Dendritic cell treated with granulocyte-macrophage colony-stimulating factor and Interleukin-4, amounts not matched to agents 40 ng/mL and 50 ng/mL, for 4 days (primary cell): Measurements from ENCODE around the gene KLHL26.

ENCODE experiments used
- H3K27ac Mint-ChIP-seq: one replicate; pipeline ENCODE4 v1.8.0; 2022; ENCODE audit warnings: mild to moderate bottlenecking, mixed read lengths
- H3K27me3 Mint-ChIP-seq: one replicate; pipeline ENCODE4 v1.8.0; 2022; ENCODE audit warnings: mild to moderate bottlenecking, mixed read lengths
- H3K36me3 Mint-ChIP-seq: one replicate; pipeline ENCODE4 v1.8.0; 2022; ENCODE audit warnings: low read depth, mixed read lengths
- H3K4me1 Mint-ChIP-seq: one replicate; pipeline ENCODE4 v1.8.0; 2022; ENCODE audit warnings: low read depth, mixed read lengths
- H3K4me3 Mint-ChIP-seq: one replicate; pipeline ENCODE4 v1.8.0; 2022; ENCODE audit warnings: mild to moderate bottlenecking, moderate library complexity, mixed read lengths
- H3K9me3 Mint-ChIP-seq: one replicate; pipeline ENCODE4 v1.8.0; 2022; ENCODE audit warnings: mixed read lengths
- intact Hi-C: fragments of 100-400 bp; cut with micrococcal nuclease; formaldehyde crosslinking; loops from one replicate; pipeline ENCODE4 v1.15.0; 2022

KLHL26 gene

DNA sequence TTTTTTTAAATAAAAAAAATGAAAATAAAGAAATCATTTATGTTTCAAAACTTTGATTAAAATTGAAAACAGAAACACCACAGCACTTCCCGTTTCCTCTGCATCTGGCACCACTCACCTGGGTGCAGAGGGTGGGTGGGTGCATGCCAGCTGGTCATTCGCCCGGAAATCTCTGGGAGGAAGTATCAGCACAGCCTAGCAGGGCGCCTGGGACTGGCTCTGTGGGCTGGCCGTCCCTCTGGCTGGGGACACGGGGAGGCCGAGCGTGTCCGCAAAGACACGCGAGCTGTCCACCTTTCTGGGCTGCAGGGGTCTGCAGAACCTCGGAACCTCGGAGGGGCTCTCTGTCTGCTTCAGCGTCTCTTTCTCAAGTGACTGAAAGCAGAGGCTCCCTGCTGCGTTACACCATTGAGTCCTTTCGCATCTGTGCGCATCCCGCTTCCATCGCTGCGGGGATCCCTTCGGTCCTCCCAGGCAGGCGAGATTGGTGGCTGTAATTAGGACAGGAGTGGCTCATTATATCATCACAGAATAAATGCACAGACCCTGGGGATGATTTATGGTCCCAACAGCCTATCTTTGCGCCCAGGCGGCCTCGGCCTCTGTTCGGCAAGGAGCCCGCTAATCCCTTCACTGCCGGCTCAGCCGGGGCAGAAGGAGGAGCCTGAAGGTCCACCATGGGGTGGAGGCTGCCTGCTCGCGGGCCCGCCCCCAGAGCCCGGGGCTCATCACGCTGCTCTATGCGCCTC, 63.8 kb downstream of the KLHL26 start:
- Mint-ChIP-seq H3K4me3 (peak overlapping the region; percentile 74), H3K9me3 (no peaks in the 10 kb centered on the region), H3K27ac (peak overlapping the region; percentile 31), H3K36me3 (no peaks in the 10 kb centered on the region), H3K27me3 (peaks cover 3% of the 10 kb centered on the region), H3K4me1 (peaks cover 26% of the 10 kb centered on the region)
- intact Hi-C loops: no loop called here

DNA sequence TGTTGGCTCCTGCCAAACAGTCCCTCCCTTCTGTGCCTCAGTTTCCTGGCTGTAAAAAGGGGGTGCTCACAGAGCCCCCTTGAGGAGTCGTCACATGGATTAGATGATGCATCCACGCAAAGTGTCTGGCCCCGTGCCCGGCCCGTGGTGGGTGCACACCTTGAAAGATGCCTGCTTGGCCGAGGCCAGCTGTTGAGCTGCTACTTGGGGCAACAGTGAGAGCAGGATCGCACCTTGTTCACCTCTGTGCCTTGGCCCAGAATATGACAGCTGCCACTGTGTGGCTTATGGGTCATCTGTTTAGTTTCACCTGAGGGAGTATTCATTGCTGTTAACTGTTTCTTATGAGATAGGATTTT, 64.4 kb downstream of the KLHL26 start:
- intact Hi-C loops: no loop called here
- Mint-ChIP-seq H3K27ac (peak overlapping the region; percentile 31), H3K4me3 (peak overlapping the region; percentile 74), H3K36me3 (no peaks in the 10 kb centered on the region), H3K27me3 (peaks cover 3% of the 10 kb centered on the region), H3K4me1 (peaks cover 26% of the 10 kb centered on the region), H3K9me3 (no peaks in the 10 kb centered on the region)

DNA sequence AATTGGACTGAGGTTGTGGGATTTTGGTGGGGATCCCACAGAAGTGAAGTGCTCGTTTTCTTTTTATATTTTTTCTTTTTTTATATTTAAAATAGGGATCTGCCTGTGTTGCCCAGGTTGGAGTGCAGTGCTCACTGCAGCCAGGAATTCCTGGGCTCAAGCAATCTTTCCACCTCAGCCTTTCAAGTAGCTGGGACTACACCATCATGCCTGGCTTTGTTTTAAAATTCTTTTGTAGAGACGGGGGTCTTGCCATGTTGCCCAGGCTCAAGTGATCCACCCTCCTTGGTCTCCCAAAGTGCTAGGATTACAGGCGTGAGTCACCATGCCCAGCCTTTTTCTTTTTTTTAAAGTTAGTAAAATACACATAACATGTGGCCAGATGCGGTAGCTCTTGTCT, 67.2 kb downstream of the KLHL26 start:
- no peak overlapping the region for H3K27ac Mint-ChIP-seq
- intact Hi-C loops: no loop called here
- peaks cover 3% of the 10 kb centered on the region for H3K27me3 Mint-ChIP-seq
- H3K4me1 Mint-ChIP-seq: peaks cover 26% of the 10 kb centered on the region
- H3K4me3 Mint-ChIP-seq: no peak overlapping the region
- no peaks in the 10 kb centered on the region for H3K9me3 Mint-ChIP-seq
- H3K36me3 Mint-ChIP-seq: no peaks in the 10 kb centered on the region

DNA sequence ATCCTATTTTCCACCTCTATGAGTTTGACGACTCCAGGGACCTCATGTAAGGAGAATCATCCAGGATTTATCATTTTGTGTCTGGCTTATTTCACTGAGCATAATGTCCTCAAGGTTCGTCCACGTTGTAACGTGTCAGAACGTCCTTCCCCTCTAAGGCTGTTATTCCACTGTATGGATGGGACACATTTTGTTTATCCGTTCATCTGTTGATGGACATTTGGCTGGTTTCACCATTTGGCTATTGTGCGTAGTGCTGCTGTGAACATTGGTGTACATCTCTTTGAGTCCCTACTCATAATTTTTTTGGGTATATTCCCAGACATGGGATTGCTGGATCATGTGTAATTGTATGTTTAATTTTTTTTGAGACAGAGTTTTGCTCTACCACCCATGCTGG, 68.1 kb downstream of the KLHL26 start:
- H3K9me3 Mint-ChIP-seq: no peaks in the 10 kb centered on the region
- H3K27ac Mint-ChIP-seq: no peak overlapping the region
- H3K27me3 Mint-ChIP-seq: peaks cover 3% of the 10 kb centered on the region
- no peak overlapping the region for H3K4me3 Mint-ChIP-seq
- peaks cover 20% of the 10 kb centered on the region for H3K4me1 Mint-ChIP-seq
- H3K36me3 Mint-ChIP-seq: no peaks in the 10 kb centered on the region
- intact Hi-C loops: no loop called here

DNA sequence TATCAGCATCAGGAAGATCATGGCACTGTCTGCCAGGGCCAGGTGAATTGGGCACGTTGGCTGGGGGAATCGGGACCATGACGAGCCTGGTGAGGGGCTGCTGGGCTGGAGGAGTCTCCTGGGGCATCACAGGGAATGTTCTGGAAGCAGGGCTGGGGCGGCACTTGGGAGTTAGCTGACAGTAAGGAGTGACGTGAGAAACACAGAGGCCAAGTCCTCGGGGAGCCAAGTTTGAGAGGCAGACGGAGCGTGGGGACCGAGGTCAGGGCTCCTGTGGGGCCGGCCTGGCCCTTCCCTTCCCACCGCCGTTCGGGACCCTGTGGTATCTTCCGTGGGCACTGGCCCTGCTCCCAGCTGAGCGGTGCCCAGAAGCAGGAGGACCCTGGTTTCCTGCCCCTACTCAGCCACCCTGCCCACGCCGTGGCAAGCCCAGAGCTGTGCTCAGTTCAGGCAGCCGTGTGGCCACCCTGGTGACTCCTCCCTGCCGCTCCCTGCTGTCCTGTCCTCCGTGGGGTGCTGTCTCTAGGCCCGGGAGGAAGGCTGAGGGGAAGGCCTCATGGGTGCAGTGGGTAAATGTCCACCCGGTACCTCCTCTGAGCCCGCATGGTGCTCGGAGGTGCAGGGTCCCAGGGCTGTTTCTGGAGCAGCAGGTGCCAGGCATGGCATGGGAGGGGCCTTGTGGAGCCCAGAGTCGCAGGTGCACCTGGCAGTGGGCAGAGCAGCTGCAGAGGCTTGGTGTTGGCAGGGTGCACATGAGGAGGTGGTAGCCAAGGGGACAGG, 71.8 kb downstream of the KLHL26 start:
- H3K36me3 Mint-ChIP-seq: no peaks in the 10 kb centered on the region
- H3K4me1 Mint-ChIP-seq: peaks cover 7% of the 10 kb centered on the region
- no peak overlapping the region for H3K27ac Mint-ChIP-seq
- H3K27me3 Mint-ChIP-seq: no peaks in the 10 kb centered on the region
- no peak overlapping the region for H3K4me3 Mint-ChIP-seq
- H3K9me3 Mint-ChIP-seq: no peaks in the 10 kb centered on the region
- intact Hi-C loops: no loop called here

DNA sequence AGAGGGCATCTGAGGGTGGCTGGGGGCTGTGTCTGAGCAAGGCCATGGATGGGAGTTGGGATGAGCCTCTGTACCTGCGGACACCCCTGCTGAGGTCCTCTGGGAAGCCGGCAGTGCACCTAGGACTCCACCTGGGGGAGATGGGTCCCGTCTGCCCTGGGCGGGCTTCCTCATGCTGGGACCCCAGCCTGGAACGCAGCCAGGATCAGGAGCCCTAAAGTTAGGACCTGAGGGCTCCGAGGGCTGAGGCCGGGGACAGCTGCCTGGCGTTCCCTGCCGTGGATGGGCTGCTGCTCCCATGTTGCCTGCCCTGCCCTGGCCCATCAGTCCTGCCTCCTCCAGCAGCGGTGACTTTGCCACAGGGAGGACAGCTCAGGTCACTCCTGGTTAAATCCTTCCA, 72.7 kb downstream of the KLHL26 start:
- Mint-ChIP-seq H3K27ac (peak overlapping the region; percentile 57), H3K9me3 (no peaks in the 10 kb centered on the region), H3K36me3 (no peaks in the 10 kb centered on the region), H3K4me3 (no peak overlapping the region), H3K4me1 (peaks cover 7% of the 10 kb centered on the region), H3K27me3 (no peaks in the 10 kb centered on the region)
- intact Hi-C loops: no loop called here

DNA sequence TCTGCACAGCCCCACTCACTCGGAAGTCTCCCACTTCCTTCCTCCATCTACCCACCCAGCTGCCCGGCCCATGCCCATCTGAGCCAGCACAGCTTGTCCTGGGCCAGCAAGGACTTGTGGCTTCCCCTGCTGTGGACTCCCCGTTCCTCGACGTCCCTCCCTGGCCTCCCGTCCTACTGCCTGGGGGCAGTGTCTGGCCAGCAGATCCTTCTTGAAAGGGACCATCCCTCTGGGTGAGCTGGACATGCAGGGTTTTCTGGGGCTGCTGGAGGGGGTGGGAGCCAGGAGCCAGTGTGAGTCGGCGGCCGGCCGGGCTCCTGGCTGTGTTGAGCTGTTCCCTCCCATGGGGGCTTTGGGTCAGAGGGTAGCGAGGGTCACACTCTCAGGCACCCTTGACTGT, 73.4 kb downstream of the KLHL26 start:
- Mint-ChIP-seq H3K36me3 (peaks cover under 1% of the 10 kb centered on the region), H3K4me3 (no peak overlapping the region), H3K4me1 (peaks cover 7% of the 10 kb centered on the region), H3K27ac (peak overlapping the region; percentile 57), H3K9me3 (no peaks in the 10 kb centered on the region), H3K27me3 (no peaks in the 10 kb centered on the region)
- intact Hi-C loops: no loop called here

DNA sequence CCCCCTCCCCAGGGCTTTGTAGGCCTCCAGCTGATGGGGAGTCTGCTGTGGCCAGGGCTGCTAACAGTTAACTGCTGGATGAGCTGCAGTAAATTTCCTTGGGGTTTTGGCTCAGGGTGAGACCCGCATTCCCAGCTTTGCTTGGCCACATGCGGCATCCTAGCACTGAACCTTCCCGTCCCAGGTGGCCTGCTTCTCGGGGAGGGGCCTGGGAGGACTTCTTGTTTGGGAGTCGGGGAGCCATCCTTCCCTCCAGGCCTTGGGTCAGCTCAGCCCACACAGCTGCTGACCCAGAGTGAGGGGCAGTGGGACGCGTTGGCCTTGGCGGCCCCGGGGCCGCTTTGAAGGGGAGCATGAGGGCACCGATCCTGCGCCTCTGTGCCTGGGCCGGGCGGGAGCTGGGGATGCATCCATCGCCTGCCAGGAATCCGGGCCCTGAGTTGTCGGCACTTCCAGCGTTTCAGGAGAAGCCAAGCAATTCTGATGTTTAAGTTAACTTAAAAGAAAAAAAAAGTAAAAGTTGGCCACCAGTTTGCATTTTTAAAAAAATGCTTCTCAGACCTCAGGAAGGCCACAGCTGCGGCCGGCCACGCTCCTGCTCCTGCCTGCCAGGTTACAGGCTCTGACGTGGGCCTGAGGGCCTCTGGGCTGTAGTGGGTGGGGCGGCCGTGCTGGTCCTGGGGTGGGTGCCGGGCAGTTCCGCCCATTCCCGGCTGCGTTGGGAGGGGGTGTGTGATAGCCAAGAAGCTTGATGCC, 74.3 kb downstream of the KLHL26 start:
- Mint-ChIP-seq H3K4me3 (no peak overlapping the region), H3K27me3 (no peaks in the 10 kb centered on the region), H3K27ac (no peak overlapping the region), H3K36me3 (peaks cover 7% of the 10 kb centered on the region), H3K9me3 (no peaks in the 10 kb centered on the region), H3K4me1 (peaks cover 7% of the 10 kb centered on the region)
- intact Hi-C loops: no loop called here

DNA sequence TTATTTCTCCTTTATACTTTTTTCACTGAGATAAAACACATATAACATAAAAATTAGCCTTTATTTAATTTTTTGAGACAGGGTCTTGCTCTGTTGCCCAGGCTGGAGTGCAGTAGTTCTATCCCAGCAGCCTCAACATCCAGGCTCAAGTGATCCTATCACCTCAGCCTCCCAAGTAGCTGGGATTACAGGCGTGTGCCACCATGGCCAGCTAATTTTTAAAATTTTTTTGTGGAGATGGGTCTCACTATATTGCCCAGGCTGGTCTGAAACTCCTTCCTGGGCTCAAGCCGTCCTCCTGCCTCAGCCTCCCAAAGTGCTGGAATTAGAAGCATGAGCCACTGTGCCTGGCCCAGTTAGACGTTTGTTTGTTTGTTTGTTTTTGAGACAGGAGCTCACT, 75.1 kb downstream of the KLHL26 start:
- Mint-ChIP-seq H3K4me3 (no peak overlapping the region), H3K9me3 (no peaks in the 10 kb centered on the region), H3K4me1 (peaks cover 12% of the 10 kb centered on the region), H3K27me3 (no peaks in the 10 kb centered on the region), H3K36me3 (peaks cover 7% of the 10 kb centered on the region), H3K27ac (no peak overlapping the region)
- intact Hi-C loops: no loop called here

DNA sequence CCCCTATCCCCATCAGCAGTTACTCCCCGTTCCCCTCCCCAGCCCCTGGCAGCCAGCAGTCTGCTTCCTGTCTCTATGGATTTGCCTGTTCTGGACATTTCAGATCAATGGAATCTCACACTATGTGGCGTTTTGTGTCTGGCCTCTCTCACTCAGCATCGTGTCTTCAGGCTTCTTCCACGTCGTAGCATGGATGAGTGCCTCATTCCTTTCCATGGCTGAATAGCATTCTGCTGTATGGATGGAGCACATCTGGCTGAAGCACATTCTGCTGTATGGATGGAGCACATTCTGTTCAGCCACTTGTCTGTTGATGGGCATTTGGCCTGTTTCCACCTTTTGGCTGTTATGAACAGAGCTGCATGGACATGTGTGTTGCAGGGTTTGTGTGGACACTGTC, 76.2 kb downstream of the KLHL26 start:
- Mint-ChIP-seq H3K9me3 (no peaks in the 10 kb centered on the region), H3K36me3 (peaks cover 13% of the 10 kb centered on the region), H3K4me3 (no peak overlapping the region), H3K27ac (no peak overlapping the region), H3K4me1 (peaks cover 22% of the 10 kb centered on the region), H3K27me3 (no peaks in the 10 kb centered on the region)
- intact Hi-C loops: no loop called here

DNA sequence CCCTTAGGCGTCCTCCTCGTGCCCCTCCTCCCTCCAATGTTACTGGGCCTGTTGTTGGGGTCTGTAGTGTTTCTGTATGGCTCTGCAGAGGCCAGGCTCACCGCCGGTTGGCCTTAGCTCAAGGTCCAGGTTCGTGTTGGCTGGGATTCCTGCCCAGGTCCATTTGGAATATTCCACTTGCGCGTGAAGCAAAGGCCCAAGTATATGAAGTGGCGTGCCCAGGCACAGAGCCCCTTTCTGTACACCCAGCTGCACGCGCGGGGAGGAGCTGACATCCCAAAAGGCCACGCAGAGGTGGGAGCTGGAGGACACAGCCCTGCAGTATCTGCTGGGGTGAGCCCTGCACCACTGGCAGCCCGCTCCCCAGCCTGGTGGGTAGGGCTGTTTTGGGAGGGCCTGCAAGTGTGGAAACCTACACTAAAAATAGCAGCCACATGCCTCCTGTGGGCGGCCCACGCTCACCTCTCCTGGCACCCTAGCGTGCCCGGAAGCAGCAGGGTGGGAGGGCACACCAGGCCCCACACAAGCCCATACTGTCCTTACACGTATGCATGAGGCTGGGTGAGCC, 76.8 kb downstream of the KLHL26 start:
- H3K4me3 Mint-ChIP-seq: no peak overlapping the region
- H3K9me3 Mint-ChIP-seq: no peaks in the 10 kb centered on the region
- no peak overlapping the region for H3K27ac Mint-ChIP-seq
- peaks cover 20% of the 10 kb centered on the region for H3K36me3 Mint-ChIP-seq
- no peaks in the 10 kb centered on the region for H3K27me3 Mint-ChIP-seq
- peaks cover 28% of the 10 kb centered on the region for H3K4me1 Mint-ChIP-seq
- intact Hi-C loops: no loop called here

DNA sequence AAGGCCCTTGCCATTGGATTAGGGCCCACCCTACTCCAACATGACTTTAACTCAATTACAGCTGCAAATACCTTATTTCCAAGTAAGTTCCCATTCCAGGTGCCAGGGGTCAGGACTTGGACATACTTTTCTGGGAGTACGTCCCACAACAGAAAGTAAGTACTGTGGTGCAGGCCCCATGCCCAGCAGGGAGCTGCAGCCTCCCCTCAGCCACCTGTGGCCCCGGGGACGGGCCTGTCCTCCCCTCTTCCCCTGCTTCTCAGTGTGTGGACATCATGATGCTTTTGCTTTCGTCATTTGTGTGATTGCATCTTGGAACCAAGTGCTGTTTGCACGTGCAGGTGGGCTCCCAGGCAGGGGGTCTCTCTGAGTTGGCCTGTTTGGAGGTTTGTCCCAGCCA, 78.6 kb downstream of the KLHL26 start:
- intact Hi-C loops: no loop called here
- H3K27me3 Mint-ChIP-seq: no peaks in the 10 kb centered on the region
- H3K27ac Mint-ChIP-seq: no peak overlapping the region

DNA sequence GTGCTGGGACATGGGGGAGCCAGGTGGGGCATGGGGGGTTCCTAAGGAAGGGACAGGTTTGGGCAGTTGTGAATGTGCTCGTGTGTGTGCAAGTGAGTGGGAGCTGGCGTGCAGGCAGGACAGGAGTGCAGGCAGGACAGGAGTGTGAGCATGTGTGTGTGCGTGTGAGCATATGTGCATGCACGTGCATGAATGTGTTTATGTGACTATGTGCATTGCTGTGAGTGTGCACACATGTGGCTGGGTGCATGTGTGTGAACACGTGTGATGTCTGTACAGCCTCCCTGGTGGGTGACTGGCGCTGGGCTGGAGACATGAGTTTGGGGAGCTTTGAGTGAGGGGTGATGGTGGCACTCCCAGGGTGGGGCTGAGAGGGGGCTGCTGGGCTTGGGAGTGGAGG, 80.0 kb downstream of the KLHL26 start:
- intact Hi-C loops: no loop called here
- H3K9me3 Mint-ChIP-seq: no peaks in the 10 kb centered on the region
- H3K4me3 Mint-ChIP-seq: no peak overlapping the region
- H3K4me1 Mint-ChIP-seq: peaks cover 23% of the 10 kb centered on the region
- H3K27ac Mint-ChIP-seq: no peak overlapping the region
- H3K36me3 Mint-ChIP-seq: peaks cover 24% of the 10 kb centered on the region
- no peaks in the 10 kb centered on the region for H3K27me3 Mint-ChIP-seq

More for the DNA sequence above, 78.6 kb downstream of the KLHL26 start:
- Mint-ChIP-seq H3K36me3 (peaks cover 24% of the 10 kb centered on the region), H3K9me3 (no peaks in the 10 kb centered on the region), H3K4me1 (peaks cover 23% of the 10 kb centered on the region), H3K4me3 (no peak overlapping the region)

DNA sequence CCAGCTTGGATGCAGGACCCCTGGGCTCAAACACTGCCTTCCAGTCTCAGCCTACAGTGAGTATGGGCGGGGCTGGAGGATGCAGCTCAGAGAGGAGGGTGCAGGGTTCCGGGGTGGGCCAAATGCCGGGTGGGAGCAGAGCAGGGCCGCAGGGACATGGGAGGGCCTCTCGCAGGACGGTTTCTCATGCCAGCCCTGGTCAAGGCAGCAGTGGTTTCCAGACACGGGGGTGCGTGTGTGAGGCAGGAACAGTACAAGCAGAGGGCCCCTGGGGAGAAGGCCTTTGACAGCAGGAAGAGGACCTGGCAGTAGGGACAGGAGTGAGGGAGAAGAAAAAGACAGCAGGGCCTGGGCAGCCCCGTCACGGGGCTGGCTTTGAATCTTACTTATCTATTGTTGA, 80.8 kb downstream of the KLHL26 start:
- Mint-ChIP-seq H3K27ac (no peak overlapping the region), H3K9me3 (no peaks in the 10 kb centered on the region), H3K36me3 (peaks cover 32% of the 10 kb centered on the region), H3K4me3 (no peak overlapping the region), H3K4me1 (peaks cover 23% of the 10 kb centered on the region), H3K27me3 (no peaks in the 10 kb centered on the region)
- intact Hi-C loops: no loop called here
